Activated effector memory CD4-positive, alpha-beta T cell treated with anti-CD3 and anti-CD28 coated beads, Interleukin-2, amount 50 U/mL, for 16 hours (primary cell): Measurements from ENCODE around the gene SLC10A7.

Source experiments
- DNase-seq: peaks from one replicate; pipeline ENCODE4 v3.0.0-alpha.2; 2020

SLC10A7 gene

GRCh38 chr4:146490106-146490505, 31.6 kb downstream of the SLC10A7 start:
- no peak for DNase-seq

GRCh38 chr4:146488495-146489174, 33.1 kb downstream of the SLC10A7 start:
- no peak for DNase-seq

GRCh38 chr4:146486565-146486964, 35.2 kb downstream of the SLC10A7 start:
- no peak for DNase-seq

- DNase-seq, result no peak
Observed at GRCh38 chr4:146485968-146486367, 35.8 kb downstream of the SLC10A7 start.

GRCh38 chr4:146482788-146483187, 39.0 kb downstream of the SLC10A7 start:
- no peak for DNase-seq

- DNase-seq, result no peak
Observed at GRCh38 chr4:146481246-146481645, 40.5 kb downstream of the SLC10A7 start.

GRCh38 chr4:146478009-146478408, 43.7 kb downstream of the SLC10A7 start:
- no peak for DNase-seq

- DNase-seq, result no peak
Observed at GRCh38 chr4:146477054-146477453, 44.7 kb downstream of the SLC10A7 start.

- no peak for DNase-seq
Observed at GRCh38 chr4:146472404-146472803, 49.3 kb downstream of the SLC10A7 start.

GRCh38 chr4:146470604-146471003, 51.1 kb downstream of the SLC10A7 start:
- DNase-seq, result no peak

GRCh38 chr4:146469022-146469421, 52.7 kb downstream of the SLC10A7 start:
- no peak for DNase-seq

GRCh38 chr4:146465628-146466027, 56.1 kb downstream of the SLC10A7 start:
- DNase-seq, result no peak

GRCh38 chr4:146462251-146462650, 59.5 kb downstream of the SLC10A7 start:
- DNase-seq, result no peak

- no peak for DNase-seq
Observed at GRCh38 chr4:146458594-146458993, 63.1 kb downstream of the SLC10A7 start.

- no peak for DNase-seq
Observed at GRCh38 chr4:146456681-146457080, 65.1 kb downstream of the SLC10A7 start.

GRCh38 chr4:146453181-146453807, 68.4 kb downstream of the SLC10A7 start:
- DNase-seq, result no peak

GRCh38 chr4:146450524-146450923, 71.2 kb downstream of the SLC10A7 start:
- no peak for DNase-seq

- no peak for DNase-seq
Observed at GRCh38 chr4:146446555-146446954, 75.2 kb downstream of the SLC10A7 start.

GRCh38 chr4:146445198-146446150, 76.3 kb downstream of the SLC10A7 start:
- DNase-seq, result no peak

- no peak for DNase-seq
Observed at GRCh38 chr4:146443525-146443924, 78.2 kb downstream of the SLC10A7 start.

- no peak for DNase-seq
Observed at GRCh38 chr4:146442801-146443200, 78.9 kb downstream of the SLC10A7 start.

GRCh38 chr4:146439999-146440398, 81.7 kb downstream of the SLC10A7 start:
- no peak for DNase-seq

GRCh38 chr4:146439437-146439836, 82.3 kb downstream of the SLC10A7 start:
- no peak for DNase-seq

- DNase-seq, result no peak
Observed at GRCh38 chr4:146437778-146438177, 84.0 kb downstream of the SLC10A7 start.
